SH-SY5Y (cell line): ENCODE data around the gene CDK19.

Experiments
- GATA2 ChIP-seq: IDR thresholded peaks from 2 replicates; pipeline ENCODE4 v1.6.1; 2011; ENCODE audit warnings: mild to moderate bottlenecking, low read depth, low read length
- GATA3 ChIP-seq: IDR thresholded peaks from 2 replicates; pipeline ENCODE4 v1.6.1; 2011; ENCODE audit warnings: low read depth, mild to moderate bottlenecking, low read length, moderate library complexity

CDK19 gene

DNA sequence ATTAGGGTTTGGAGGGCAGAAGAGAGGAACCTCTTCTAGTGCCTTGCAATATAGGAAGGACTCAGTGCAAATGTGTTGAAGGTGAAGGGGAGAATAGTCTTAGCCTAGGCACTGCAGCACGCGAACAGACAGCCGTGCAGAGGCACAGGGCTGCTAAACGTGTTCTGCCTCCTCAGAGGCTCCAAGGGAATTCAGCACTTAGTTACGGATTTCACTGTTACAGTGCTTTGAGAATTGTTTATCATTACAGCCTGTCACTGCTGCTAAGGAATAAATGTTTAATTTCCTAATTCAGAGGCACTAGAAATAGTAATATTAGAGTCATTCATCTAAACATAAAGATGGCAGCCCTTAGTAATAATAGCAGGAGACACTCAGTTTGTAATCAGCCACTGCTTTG lies 222.5 kb downstream of the CDK19 start:
- no peak for TF ChIP-seq GATA2
- TF ChIP-seq GATA3, result no peak

- TF ChIP-seq GATA2 (no peak), GATA3 (no peak)
These were observed 224.4 kb downstream of the CDK19 start for GRCh38 chr6:110590821-110591351.

- TF ChIP-seq GATA3 (no peak), GATA2 (no peak)
These were observed 225.3 kb downstream of the CDK19 start for GRCh38 chr6:110589865-110590513.

GRCh38 chr6:110587328-110587727 lies 227.9 kb downstream of the CDK19 start:
- no peak for TF ChIP-seq GATA2
- TF ChIP-seq GATA3, result no peak

DNA sequence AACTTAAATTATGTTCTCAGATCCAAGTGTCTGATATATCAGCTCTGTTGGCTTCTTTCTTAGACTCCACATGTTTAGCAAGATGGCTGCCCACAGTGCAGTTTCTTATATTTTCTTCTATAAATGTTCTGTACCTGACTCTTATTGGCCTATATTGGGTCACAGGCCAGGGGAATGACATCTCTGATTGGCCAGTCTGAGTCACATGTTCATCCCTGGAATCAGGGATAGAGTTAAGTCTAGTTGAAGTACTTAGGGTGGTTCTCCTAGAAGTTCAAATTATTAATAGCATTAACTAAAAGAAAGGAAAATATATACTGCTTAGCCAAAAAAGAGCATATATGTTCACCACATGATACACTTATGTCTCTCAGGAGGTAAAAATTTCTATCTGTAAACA lies 233.6 kb downstream of the CDK19 start:
- TF ChIP-seq GATA2 (no peak), GATA3 (no peak)

DNA sequence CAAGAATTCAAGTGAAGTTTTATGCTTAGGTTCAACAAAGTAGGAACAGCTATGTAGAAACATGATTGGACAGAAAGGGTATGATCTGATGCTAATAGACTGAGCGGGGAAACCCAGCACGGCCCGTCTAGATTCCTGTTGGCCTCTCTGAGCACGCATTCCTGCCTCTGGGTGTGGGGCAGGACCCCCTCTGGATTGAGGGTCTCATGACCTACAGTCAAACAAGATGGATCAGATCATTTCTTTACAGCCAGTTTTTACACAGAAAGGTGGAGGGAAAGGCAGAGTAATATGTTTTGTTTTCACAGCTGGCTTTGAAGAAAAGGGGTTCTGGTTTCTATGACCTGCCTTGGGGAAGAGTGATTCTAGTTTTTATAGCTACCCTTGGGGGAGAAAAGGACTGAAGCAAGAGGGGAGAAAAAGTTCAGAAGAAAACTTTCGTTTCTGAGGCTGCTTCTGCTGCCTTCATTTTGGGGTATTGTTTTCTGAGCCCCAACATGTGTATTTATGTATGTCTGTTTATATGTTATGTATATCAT lies 239.3 kb downstream of the CDK19 start:
- TF ChIP-seq GATA3, result no peak
- TF ChIP-seq GATA2, result no peak

DNA sequence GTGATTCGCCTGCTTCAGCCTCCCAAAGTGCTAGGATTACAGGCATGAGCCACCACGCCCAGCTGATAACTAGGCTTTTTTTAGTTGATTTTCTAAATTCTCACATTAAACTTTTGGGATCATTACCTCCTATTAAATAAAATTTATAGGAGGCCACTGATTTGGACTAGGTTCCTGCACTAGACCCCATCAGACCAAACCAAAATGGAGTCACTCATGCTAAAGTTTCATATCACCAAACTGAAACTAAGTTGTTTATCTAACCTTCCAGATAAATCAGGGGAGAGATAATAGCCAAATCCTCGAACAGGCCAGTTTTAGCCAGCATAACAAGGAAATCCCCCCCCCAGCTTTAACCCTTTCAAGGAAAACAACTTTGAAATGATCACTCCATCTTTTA lies 240.5 kb downstream of the CDK19 start:
- TF ChIP-seq GATA3 (no peak), GATA2 (no peak)

DNA sequence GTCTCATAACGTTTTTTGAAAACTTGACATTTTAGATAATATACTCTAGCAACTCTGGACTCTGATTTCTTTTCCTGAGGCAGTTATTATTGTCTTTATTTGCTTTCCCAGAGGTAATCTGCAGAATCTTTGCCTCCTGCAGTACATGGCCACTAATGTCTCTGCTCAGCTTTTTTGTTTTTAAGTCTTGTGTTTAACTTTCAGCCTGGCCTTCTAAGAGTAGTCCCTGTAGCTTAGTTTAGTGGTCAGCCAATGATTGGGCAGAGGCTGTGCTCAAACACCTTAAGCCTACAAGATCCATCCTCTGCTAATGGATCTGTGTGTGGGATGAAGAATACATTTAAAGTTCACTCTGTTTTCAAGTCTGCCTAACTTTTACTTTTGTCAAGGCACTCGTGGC lies 241.7 kb downstream of the CDK19 start:
- TF ChIP-seq GATA2, result no peak
- TF ChIP-seq GATA3, result no peak

- no peak for TF ChIP-seq GATA2
These were observed 242.1 kb downstream of the CDK19 start for GRCh38 chr6:110573136-110573535.

- TF ChIP-seq GATA2 (no peak), GATA3 (no peak)
These were observed 247.1 kb downstream of the CDK19 start for GRCh38 chr6:110567957-110568696.

DNA sequence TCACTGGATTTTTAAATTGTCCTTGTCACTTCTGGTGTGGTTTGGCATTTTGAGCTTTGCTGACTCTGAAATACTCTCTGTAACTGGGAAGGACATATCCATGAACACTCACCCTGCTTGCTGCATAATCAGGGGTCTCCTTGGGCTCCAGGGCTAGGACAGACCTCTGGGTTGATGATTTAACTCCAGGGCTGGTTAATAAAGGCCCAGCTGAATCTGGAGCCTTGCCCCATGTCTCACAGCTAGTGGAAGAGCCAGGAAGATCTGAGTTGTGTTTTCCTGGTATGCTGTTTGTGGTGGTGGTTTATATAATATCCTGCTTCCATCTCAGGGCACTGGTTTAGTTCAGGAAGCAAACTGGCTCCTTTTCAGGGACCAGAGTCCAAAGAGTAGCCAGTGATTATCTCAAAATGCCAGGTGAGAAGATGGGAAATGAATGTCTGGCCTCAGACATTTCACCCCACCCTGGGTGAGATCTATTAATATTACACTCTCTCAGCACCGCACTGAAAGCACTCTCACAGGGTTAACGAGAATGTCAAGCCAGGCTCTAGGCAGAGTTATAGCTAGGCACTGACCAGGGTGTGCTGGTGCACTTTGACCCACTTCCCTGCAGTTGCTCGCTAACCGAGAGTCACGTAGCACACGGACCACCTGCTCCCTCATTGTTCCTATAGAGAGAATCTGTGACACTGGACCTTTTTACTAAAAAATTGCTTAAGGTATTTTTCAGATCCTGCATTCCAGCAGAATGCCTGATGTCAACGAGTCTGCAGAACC lies 248.7 kb downstream of the CDK19 start:
- TF ChIP-seq GATA3 (no peak), GATA2 (no peak)

DNA sequence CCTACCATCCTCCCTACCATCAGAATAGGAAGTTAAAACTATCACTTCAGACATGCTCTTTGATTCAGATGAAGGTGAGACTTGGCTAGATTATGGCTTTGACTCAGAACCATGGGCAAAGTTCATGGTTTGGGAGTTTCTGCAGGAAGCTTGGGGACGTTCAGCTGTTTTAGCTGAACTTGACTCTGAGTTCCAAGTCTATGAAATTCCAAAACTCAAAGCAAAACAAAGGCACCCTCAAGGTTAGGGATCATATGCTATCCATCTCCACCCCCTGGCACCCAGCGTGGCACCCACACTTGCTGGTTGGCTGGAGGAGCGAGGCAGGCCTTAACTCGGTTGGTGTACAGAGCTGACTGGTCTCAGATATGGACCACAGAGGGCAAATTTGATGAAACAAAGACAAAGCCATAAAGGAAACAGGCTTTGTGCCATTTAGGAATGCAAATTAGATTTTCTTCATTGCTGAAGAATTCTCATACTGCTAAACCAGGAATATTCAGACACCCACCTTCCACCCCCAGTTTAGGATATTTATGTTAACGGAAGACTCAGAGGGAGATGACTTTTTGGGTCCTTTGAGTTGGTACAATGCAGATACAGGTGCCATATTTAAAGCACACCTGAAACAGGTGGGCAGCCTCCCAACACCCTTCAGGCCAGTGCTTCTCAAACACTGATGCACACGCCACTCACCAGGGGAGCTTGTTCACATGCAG lies 250.4 kb downstream of the CDK19 start:
- TF ChIP-seq GATA2, result no peak
- no peak for TF ChIP-seq GATA3

DNA sequence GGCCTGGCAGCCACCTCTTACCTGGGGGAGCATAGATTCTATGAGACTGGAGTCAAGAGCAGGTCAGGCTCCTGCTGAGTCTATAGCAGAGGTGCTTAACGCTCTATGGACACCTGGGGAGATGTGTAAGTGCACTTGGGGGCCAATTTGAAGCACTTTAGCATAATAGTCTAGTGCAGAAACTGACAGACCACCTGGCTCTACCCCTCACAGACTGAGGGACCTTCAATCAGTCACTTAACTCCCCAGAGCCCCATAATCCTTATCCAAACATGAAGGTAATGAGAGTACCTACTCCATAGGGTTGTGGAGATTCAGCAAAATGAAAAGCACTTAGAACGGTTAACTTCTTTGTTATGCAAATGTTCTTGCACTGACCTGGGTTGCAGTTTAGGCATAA lies 251.6 kb downstream of the CDK19 start:
- TF ChIP-seq GATA3 (no peak), GATA2 (no peak)

DNA sequence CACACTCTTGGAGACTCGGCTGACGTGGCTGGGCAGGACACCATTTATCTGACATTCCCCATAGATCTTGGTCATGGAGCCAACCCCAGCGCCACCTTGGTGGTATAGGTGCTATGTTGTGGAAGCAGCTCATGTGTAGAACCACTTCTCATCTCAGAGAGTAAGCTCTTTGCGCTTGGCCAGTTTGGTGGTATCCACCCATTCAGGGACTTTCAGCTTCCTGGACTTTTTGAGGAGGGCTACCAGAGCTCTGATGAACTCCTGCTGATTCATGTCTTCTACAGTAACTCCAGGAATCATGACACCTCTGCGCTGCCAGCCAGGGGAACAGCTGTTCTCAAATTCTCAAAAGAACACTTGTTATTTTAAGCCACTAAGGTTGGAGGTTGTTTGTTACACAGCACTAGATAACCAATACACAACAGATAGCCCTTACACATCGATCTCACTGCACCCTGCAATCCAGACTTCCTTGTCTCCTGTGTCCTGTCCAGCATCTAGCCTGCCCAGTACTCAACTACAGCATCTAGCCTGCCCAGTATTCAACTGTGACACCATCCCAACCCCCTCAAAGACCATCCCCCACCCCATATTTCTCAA lies 252.9 kb downstream of the CDK19 start:
- TF ChIP-seq GATA3 (no peak), GATA2 (no peak)
